ENCODE results near the gene SLC12A4.
A peak's percentile ranks its signal among the peaks of the same experiment; 100 is the strongest.
"Not testable (repeated sequence)": the region's sequence is repeated elsewhere in the genome, so short reads cannot be mapped to it uniquely, and the experiment has no call there.

The SLC12A4 gene

DNA sequence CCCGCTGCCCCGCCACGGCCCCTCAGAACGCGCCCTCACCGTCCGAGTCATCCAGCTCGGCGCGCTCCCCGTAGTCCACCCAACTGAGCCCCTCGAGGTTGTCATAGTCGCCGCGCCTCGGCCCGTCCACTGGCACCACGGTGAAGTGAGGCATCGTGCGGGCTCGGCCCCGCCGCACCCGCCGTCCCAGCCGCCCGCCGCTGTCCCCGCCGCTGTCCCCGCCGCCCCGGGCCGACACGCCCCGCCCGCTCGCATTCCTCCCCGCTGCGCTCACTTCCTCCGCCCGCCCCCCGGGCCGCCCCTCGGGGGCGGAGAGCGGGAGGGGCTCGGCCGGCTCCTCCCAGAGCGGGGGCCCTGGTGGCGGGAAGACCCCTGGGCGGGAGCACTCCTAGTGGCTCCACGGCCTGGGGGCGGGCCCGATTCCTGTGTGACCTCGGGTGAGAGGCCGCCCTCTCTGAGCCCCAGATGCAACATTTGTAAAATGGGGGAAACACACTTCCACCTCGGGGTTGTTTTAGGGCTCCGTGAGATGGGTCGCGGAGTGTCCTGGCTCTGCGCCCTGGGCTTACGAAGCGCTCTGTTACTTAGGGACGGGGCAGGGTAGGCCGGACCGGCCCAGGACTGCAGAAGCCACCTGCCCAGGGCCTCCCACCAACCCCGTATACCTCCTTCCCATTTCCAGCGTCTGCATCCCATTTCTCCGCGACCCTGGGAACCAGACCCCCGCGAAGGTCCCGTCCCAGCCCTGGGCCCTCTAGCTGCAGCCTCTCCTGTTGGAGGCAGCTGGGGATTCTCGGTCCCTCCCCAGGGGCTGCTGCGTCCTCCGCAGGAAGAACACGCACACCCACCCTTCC is at the start of gene SLC12A4:
TSS of gene SLC12A4 (minus strand) at position 238 of the 854 bp plus-strand sequence. CDS start at position 154, 84 bp downstream.
- Histone ChIP-seq H3K36me3 (ENCODE audit: insufficient read depth, low read length) (no peaks in the 10 kb centered on the region), H3K27ac (no peak within 1 kb of the TSS), H3K9ac (ENCODE audit: insufficient read length) (peak within 1 kb of the TSS; percentile 47), H3K9me3 (ENCODE audit: low read depth, low read length) (no peaks in the 10 kb centered on the region), H3K4me3 (peak within 1 kb of the TSS; percentile 76)
- TF ChIP-seq POLR2AphosphoS5 (IDR thresholded peaks at IDR 0.05; ENCODE audit: borderline replicate concordance, low read depth, low read length) (no peak), FOXP2 (optimal IDR thresholded peaks at IDR 0.05; ENCODE audit: control extremely low read depth, extremely low read length, insufficient read depth) (no peak), EZH2 (IDR thresholded peaks at IDR 0.05) (no peak)
- DNase-seq (ENCODE audit: low read depth, low spot score), result no peak

DNA sequence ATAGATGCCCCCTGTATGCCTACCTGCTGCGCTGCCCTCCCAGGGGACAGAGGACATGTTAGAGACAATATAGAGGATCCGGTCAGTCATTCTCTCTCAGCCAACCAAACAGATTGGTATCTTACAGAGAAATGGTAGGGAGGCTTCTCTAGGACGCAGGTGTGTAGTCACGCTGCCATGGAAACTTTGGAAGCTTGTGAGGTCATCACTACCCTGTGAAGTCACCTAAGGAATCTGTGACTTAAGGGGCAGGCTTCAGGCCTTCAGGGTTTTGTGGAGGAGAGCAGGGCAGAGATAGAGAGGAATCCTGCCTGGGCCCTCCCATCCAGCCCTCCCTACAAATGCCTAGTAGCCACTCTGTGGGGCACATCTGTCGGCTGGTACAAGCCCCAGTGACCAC is 47.2 kb upstream of the SLC12A4 start, which contains the start of gene DPEP2NB:
TSS of gene DPEP2NB (minus strand) at position 231 of the 400 bp plus-strand sequence. CDS start at position 90, 141 bp downstream.
- Histone ChIP-seq H3K36me3 (ENCODE audit: insufficient read depth, low read length) (no peaks in the 10 kb centered on the region), H3K9ac (ENCODE audit: insufficient read length) (no peak within 1 kb of the TSS), H3K9me3 (ENCODE audit: low read depth, low read length) (no peaks in the 10 kb centered on the region), H3K4me3 (no peak within 1 kb of the TSS), H3K27ac (no peak within 1 kb of the TSS)
- TF ChIP-seq FOXP2 (optimal IDR thresholded peaks at IDR 0.05; ENCODE audit: control extremely low read depth, extremely low read length, insufficient read depth) (no peak), POLR2AphosphoS5 (IDR thresholded peaks at IDR 0.05; ENCODE audit: borderline replicate concordance, low read depth, low read length) (no peak), EZH2 (IDR thresholded peaks at IDR 0.05) (no peak)
- DNase-seq (ENCODE audit: low read depth, low spot score), result no peak

DNA sequence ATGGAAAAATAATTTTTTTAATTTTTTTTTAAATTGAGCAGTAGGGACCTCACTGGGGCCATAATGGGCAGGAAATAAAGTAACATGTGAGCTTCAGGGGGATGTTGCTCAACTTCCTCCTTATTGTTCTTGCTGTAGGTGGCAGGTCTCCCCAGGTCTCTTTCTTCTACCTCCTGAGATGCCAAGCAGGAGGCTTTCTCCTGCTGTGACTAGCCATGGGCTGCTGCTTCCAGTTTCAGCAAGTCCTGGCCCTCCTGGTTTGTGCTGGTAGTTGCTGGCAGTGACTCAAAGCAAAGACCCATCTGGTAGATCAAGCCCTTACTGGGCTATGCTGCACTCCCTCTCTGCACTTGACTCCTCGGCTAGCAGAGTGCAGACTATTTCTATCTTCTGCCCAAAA is 45.0 kb upstream of the SLC12A4 start:
- Histone ChIP-seq H3K9ac (ENCODE audit: insufficient read length) (no peak overlapping the region), H3K9me3 (ENCODE audit: low read depth, low read length) (no peaks in the 10 kb centered on the region), H3K27ac (no peak overlapping the region), H3K4me3 (no peak overlapping the region), H3K36me3 (ENCODE audit: insufficient read depth, low read length) (no peaks in the 10 kb centered on the region)
- TF ChIP-seq EZH2 (IDR thresholded peaks at IDR 0.05) (no peak), POLR2AphosphoS5 (IDR thresholded peaks at IDR 0.05; ENCODE audit: borderline replicate concordance, low read depth, low read length) (no peak), FOXP2 (optimal IDR thresholded peaks at IDR 0.05; ENCODE audit: control extremely low read depth, extremely low read length, insufficient read depth) (no peak)
- DNase-seq (ENCODE audit: low read depth, low spot score), result no peak

DNA sequence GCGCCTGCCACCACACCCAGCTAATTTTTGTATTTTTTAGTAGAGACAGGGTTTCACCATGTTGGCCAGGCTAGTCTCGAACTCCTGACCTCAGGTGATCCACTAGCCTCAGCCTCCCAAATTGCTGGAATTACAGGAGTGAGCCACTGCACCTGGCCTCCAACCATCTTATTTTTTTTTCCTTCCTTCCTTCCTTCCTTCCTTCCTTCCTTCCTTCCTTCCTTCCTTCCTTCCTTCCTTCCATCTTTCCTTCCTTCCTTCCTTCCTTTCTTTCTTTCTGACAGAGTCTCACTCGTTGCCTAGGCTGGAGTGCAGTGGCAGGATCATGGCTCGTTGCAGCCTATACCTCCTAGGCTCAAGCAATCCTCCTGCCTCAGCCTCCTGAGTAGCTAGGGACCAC is 41.4 kb upstream of the SLC12A4 start:
- H3K27ac ChIP-seq; H3K9ac ChIP-seq (ENCODE audit: insufficient read length); DNase-seq (ENCODE audit: low read depth, low spot score); H3K4me3 ChIP-seq; H3K9me3 ChIP-seq (ENCODE audit: low read depth, low read length); H3K36me3 ChIP-seq (ENCODE audit: insufficient read depth, low read length): not testable (repeated sequence)

DNA sequence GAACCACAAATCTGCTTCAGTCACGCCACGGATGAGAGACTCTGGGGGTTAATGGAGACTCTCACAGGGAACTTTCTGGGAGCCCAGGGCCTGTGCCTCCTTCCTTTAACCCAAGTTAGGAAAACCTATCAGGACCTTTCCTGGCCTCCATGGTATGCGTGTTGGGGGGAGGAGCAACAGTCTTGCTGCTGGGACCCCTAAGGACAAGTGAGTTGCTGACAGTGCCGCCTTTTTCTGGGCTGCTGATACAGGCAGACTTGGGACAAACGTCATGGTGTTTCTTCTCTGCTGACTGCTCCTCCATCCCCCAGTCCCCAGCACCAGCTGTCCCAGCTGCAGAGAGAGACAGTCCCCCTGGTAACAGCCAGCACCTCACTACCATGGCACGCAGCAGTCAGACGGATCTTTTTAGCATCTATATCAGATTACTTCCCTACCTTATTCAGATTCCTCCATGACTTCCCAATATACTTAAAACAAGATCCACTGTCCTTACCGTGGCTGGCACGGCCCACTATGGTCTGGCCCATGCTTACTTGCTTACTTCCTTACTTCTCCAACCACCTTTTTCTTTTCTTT is 40.8 kb upstream of the SLC12A4 start:
- no peaks in the 10 kb centered on the region for H3K9me3 ChIP-seq (ENCODE audit: low read depth, low read length)
- no peak overlapping the region for H3K4me3 ChIP-seq
- no peak for TF ChIP-seq EZH2 (IDR thresholded peaks at IDR 0.05)
- no peak for TF ChIP-seq POLR2AphosphoS5 (IDR thresholded peaks at IDR 0.05; ENCODE audit: borderline replicate concordance, low read depth, low read length)
- no peak for TF ChIP-seq FOXP2 (optimal IDR thresholded peaks at IDR 0.05; ENCODE audit: control extremely low read depth, extremely low read length, insufficient read depth)
- H3K9ac ChIP-seq (ENCODE audit: insufficient read length), result no peak overlapping the region
- no peaks in the 10 kb centered on the region for H3K36me3 ChIP-seq (ENCODE audit: insufficient read depth, low read length)
- DNase-seq (ENCODE audit: low read depth, low spot score), result no peak
- H3K27ac ChIP-seq, result no peak overlapping the region

DNA sequence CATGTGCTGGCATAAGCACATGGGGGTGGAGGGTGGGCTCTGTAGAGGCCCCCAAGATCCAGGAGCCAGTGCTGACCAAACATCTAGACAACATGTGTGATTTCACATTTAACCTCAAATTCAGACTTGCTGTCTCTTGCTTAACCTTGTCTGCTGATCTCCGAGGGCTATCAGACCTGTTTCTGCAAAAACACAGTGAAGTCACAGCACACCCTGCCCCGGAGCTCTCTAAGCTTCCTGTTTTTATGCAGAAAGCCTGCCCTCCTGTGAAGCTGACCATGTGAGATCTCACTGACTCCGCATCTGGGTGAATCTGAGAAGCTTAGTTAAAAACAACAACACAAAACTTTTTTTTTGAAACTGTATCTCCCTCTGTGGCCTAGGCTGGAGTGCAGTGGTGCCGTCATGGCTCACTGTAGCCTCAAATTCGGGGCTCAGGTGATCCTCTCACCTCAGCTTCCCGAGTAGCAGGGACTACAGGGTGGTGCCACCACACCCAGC is 37.4 kb upstream of the SLC12A4 start:
- Histone ChIP-seq H3K4me3 (no peak overlapping the region), H3K9me3 (ENCODE audit: low read depth, low read length) (no peaks in the 10 kb centered on the region), H3K27ac (no peak overlapping the region), H3K36me3 (ENCODE audit: insufficient read depth, low read length) (no peaks in the 10 kb centered on the region), H3K9ac (ENCODE audit: insufficient read length) (no peak overlapping the region)
- no peak for TF ChIP-seq FOXP2 (optimal IDR thresholded peaks at IDR 0.05; ENCODE audit: control extremely low read depth, extremely low read length, insufficient read depth)
- no peak for TF ChIP-seq POLR2AphosphoS5 (IDR thresholded peaks at IDR 0.05; ENCODE audit: borderline replicate concordance, low read depth, low read length)
- TF ChIP-seq EZH2 (IDR thresholded peaks at IDR 0.05), result no peak
- DNase-seq (ENCODE audit: low read depth, low spot score), result no peak

DNA sequence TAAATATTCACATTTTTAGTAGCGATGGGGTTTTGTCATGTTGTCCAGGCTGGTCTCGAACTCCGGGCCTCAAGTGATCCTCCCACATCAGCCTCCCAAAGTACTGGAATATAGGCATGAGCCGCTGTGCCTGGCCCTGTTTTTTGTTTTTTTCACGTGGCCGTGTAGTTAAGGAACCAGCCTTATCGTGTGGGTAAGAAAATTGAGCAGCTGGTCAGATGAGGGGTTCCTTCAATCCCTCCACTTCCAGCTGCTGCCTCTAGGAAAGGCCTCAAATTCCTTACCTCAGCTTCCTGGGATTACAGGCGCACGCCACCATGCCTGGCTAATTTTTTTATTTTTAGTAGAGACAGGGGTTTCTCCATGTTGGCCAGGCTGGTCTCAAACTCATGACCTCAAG is 36.8 kb upstream of the SLC12A4 start:
- DNase-seq (ENCODE audit: low read depth, low spot score), result no peak
- Histone ChIP-seq H3K9me3 (ENCODE audit: low read depth, low read length) (no peaks in the 10 kb centered on the region), H3K27ac (no peak overlapping the region), H3K36me3 (ENCODE audit: insufficient read depth, low read length) (no peaks in the 10 kb centered on the region), H3K4me3 (no peak overlapping the region), H3K9ac (ENCODE audit: insufficient read length) (no peak overlapping the region)
- no peak for TF ChIP-seq EZH2 (IDR thresholded peaks at IDR 0.05)
- no peak for TF ChIP-seq FOXP2 (optimal IDR thresholded peaks at IDR 0.05; ENCODE audit: control extremely low read depth, extremely low read length, insufficient read depth)

DNA sequence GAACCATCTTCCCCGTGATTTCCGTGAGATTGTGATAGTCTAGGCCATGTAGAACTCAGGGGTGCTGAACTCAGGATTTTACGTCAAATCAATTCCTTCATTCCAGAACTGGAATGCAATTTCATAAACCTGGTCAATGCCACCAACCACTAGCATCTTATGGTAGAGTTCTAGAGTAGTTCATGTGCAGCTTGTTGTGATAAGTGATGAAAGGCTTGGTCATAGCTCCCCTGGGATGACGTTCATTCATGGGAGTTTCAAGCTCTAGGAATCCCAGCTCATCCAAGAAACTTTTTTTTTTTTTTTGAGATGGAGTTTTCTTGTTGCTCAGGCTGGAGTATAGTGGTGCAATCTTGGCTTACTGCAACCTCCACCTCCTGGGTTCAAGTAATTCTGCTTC is 34.6 kb upstream of the SLC12A4 start:
- H3K9ac ChIP-seq (ENCODE audit: insufficient read length), result no peak overlapping the region
- DNase-seq (ENCODE audit: low read depth, low spot score), result no peak
- no peaks in the 10 kb centered on the region for H3K36me3 ChIP-seq (ENCODE audit: insufficient read depth, low read length)
- no peaks in the 10 kb centered on the region for H3K9me3 ChIP-seq (ENCODE audit: low read depth, low read length)
- no peak overlapping the region for H3K27ac ChIP-seq
- no peak overlapping the region for H3K4me3 ChIP-seq
- no peak for TF ChIP-seq FOXP2 (optimal IDR thresholded peaks at IDR 0.05; ENCODE audit: control extremely low read depth, extremely low read length, insufficient read depth)
- no peak for TF ChIP-seq EZH2 (IDR thresholded peaks at IDR 0.05)
- no peak for TF ChIP-seq POLR2AphosphoS5 (IDR thresholded peaks at IDR 0.05; ENCODE audit: borderline replicate concordance, low read depth, low read length)
